Measurements from ENCODE around the gene PDLIM7.
A peak's percentile ranks its signal among the peaks of the same experiment; 100 is the strongest.

Gene PDLIM7

GRCh38 chr5:177496727-177497291 is 595 bp downstream of the PDLIM7 start:
- H2BK120ac ChIP-seq (ENCODE audit: low read depth, low read length): peak overlapping the region; percentile 24
- H3K18ac ChIP-seq (ENCODE audit: low read length): peak overlapping the region; percentile 94
- H3K9ac ChIP-seq (ENCODE audit: low read length): peak overlapping the region; percentile 97
- H2AK5ac ChIP-seq (ENCODE audit: low read length): peak overlapping the region; percentile 64
- H3K4me2 ChIP-seq (ENCODE audit: low read length): peak overlapping the region; percentile 79
- no peak overlapping the region for H2BK15ac ChIP-seq (replicated peaks; ENCODE audit: low read depth)
- H3K4me3 ChIP-seq (ENCODE audit: low read length): peak overlapping the region; percentile 63
- no peaks in the 10 kb centered on the region for H3K36me3 ChIP-seq (ENCODE audit: control insufficient read depth, insufficient read depth, low read length)
- peaks cover 2% of the 10 kb centered on the region for H3K79me1 ChIP-seq (ENCODE audit: low read length)
- peak; percentile 97 for DNase-seq
- H3K27me3 ChIP-seq (ENCODE audit: insufficient read depth, low read length, poor library complexity): no peaks in the 10 kb centered on the region
- peak overlapping the region; percentile 85 for H3K4ac ChIP-seq (ENCODE audit: low read depth, low read length)
- peak overlapping the region; percentile 98 for H2BK5ac ChIP-seq (ENCODE audit: low read length)
- H4K8ac ChIP-seq (ENCODE audit: low read depth, low read length): peak overlapping the region; percentile 44
- peak overlapping the region; percentile 7 for H3K23ac ChIP-seq (ENCODE audit: low read length)
- peaks cover 11% of the 10 kb centered on the region for H3K4me1 ChIP-seq (ENCODE audit: control insufficient read depth, low read depth, low read length)
- peak overlapping the region; percentile 95 for H3K27ac ChIP-seq (ENCODE audit: low read depth, low read length)
- no CpG with 5 or more reads among the region's 29 CpGs for WGBS (ENCODE audit: extremely low coverage, insufficient coverage, low lambda C conversion rate)
- no peak overlapping the region for H4K5ac ChIP-seq (ENCODE audit: low read length)
- H3K79me2 ChIP-seq (ENCODE audit: control insufficient read depth, insufficient read depth, low read length): peaks cover 2% of the 10 kb centered on the region
- peak overlapping the region; percentile 99 for H3K56ac ChIP-seq (ENCODE audit: low read length)

DNA sequence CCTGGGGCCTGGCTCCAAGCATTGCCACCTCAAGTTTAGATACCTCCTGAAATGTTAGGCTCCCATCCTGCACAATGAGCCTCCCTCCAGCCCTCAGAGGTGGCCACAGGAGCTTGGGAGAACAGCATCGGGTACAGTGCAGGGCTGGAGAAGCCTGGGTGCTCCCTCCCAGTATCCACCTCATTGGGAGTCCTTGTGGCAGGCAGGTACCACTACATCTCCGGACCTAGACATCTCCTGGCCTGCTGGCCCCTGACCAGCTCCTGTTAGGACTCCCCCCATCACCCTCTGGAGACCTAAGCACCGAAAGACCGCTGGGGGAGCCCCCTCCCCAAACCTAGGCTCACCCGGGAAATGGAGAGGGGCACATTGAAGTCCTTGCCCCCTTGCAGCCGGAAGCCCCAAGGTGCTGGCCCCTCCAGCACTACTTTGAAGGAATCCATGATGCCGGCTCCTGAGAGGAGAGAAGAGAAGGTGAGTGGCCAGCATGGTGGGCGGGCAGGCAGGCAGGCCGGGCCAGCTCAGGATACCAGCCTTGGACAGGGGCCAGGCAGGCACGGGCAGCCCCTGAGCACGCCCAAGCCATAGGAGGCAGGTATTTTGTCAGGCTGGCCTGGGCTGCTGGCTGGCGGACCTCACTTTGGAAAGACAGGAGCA is 1.2 kb downstream of the PDLIM7 start:
- Histone ChIP-seq H3K4me3 (ENCODE audit: low read length) (peak overlapping the region; percentile 63), H3K4me1 (ENCODE audit: control insufficient read depth, low read depth, low read length) (peaks cover 11% of the 10 kb centered on the region), H2BK15ac (replicated peaks; ENCODE audit: low read depth) (no peak overlapping the region), H3K4me2 (ENCODE audit: low read length) (peak overlapping the region; percentile 79), H3K79me1 (ENCODE audit: low read length) (peaks cover 2% of the 10 kb centered on the region), H3K4ac (ENCODE audit: low read depth, low read length) (peak overlapping the region; percentile 56), H3K27me3 (ENCODE audit: insufficient read depth, low read length, poor library complexity) (no peaks in the 10 kb centered on the region), H3K18ac (ENCODE audit: low read length) (peak overlapping the region; percentile 78), H3K79me2 (ENCODE audit: control insufficient read depth, insufficient read depth, low read length) (peaks cover 2% of the 10 kb centered on the region), H3K9ac (ENCODE audit: low read length) (peak overlapping the region; percentile 97), H3K36me3 (ENCODE audit: control insufficient read depth, insufficient read depth, low read length) (no peaks in the 10 kb centered on the region), H4K5ac (ENCODE audit: low read length) (no peak overlapping the region), H2AK5ac (ENCODE audit: low read length) (peak overlapping the region; percentile 64), H3K27ac (ENCODE audit: low read depth, low read length) (peak overlapping the region; percentile 95), H2BK120ac (ENCODE audit: low read depth, low read length) (peak overlapping the region; percentile 16), H2BK5ac (ENCODE audit: low read length) (peak overlapping the region; percentile 98), H3K23ac (ENCODE audit: low read length) (peak overlapping the region; percentile 7), H3K56ac (ENCODE audit: low read length) (peak overlapping the region; percentile 99), H4K8ac (ENCODE audit: low read depth, low read length) (no peak overlapping the region)
- no CpG with 5 or more reads among the region's 12 CpGs for WGBS (ENCODE audit: extremely low coverage, insufficient coverage, low lambda C conversion rate)
- peak; percentile 89 for DNase-seq

DNA sequence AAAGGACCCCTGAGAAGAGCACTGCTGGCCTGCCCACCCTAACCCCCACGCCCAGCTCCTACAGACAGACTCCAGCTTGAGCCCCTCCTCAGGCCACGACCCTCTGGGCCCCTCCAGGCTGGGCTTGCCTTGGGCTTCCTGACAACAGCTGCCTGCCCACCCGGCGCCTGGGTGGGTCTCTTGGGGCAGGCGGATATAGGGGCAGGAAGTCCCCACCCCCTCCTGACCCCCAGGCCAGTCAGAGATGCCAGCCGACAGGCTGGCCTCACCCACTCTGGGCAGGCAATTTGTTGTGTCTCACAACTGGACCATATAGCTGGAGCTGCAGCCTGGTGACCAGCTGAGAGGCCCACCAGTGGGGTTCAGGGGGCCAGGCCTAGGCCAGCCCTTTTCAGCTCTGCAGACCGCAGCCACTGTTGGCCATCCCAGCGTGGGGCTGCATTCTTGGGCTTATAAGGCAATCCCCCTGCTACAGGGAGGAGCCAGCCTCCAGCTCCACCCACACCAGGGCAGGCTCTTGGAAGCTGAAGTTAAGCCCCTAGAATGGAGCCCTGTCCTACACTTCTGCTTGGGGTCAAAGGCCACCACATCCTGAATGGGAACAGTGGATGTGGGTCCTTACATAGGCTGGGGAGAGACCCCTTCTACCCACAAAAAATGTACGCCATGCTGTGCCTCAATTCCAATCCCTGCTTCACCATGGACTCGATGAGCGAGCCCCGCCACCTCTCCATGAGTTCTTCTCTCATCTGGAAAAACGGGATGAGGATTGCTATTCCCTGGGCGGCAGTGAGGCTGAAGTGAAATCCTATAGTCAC is 2.0 kb downstream of the PDLIM7 start:
- WGBS (ENCODE audit: extremely low coverage, insufficient coverage, low lambda C conversion rate): no CpG with 5 or more reads among the region's 14 CpGs
- Histone ChIP-seq H3K4me2 (ENCODE audit: low read length) (peak overlapping the region; percentile 79), H3K23ac (ENCODE audit: low read length) (no peak overlapping the region), H3K4me3 (ENCODE audit: low read length) (no peak overlapping the region), H3K4ac (ENCODE audit: low read depth, low read length) (peak overlapping the region; percentile 56), H2BK120ac (ENCODE audit: low read depth, low read length) (no peak overlapping the region), H4K5ac (ENCODE audit: low read length) (no peak overlapping the region), H3K36me3 (ENCODE audit: control insufficient read depth, insufficient read depth, low read length) (no peaks in the 10 kb centered on the region), H3K79me1 (ENCODE audit: low read length) (peaks cover 3% of the 10 kb centered on the region), H3K9ac (ENCODE audit: low read length) (peak overlapping the region; percentile 97), H2BK5ac (ENCODE audit: low read length) (peak overlapping the region; percentile 79), H3K18ac (ENCODE audit: low read length) (peak overlapping the region; percentile 41), H2AK5ac (ENCODE audit: low read length) (no peak overlapping the region), H3K27ac (ENCODE audit: low read depth, low read length) (peak overlapping the region; percentile 95), H3K4me1 (ENCODE audit: control insufficient read depth, low read depth, low read length) (peaks cover 11% of the 10 kb centered on the region), H4K8ac (ENCODE audit: low read depth, low read length) (no peak overlapping the region), H3K27me3 (ENCODE audit: insufficient read depth, low read length, poor library complexity) (no peaks in the 10 kb centered on the region), H3K56ac (ENCODE audit: low read length) (peak overlapping the region; percentile 99), H2BK15ac (replicated peaks; ENCODE audit: low read depth) (no peak overlapping the region), H3K79me2 (ENCODE audit: control insufficient read depth, insufficient read depth, low read length) (peaks cover 2% of the 10 kb centered on the region)
- peak; percentile 96 for DNase-seq

DNA sequence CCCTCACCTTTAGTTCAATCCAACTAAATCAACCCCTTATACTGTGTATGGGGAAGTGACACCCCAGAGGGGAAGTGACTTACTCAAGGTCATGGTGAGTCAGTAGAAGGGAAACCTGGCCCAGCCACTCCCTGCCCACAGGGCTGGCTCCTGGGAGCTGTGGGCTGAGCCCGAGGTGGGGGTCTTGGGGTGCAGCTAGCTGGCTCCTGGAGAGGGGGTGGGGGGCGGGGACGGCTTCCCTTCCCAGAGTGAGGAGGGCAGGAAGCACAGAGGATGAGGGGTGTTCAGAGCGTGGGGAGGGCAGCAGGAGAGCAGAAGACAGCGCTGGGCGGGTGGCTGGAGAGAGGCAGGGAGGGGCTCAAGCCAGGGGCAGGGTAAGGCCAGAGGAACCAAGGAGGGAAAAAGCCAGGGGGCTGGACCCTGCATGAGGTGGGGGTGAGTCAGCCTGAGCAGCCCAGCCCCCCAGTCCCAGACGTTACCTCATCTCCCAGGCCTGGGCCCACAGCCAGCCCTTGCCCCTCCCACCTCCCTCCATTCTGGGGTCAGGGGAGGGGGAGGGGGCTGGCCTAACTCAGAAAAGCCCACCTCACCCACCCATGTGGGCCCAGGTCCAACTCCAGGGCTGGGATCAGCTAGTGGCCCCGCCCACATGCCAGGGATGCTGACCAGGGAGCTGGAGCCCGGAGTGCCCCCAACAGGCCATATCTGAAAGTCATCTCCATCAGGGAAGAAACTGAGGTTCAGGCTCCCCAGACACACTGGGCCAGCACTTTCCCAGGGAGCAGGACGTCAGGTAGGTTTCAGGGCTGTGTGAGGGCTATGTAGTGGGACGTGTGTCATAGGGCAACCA is 2.8 kb downstream of the PDLIM7 start:
- Histone ChIP-seq H4K5ac (ENCODE audit: low read length) (no peak overlapping the region), H3K79me1 (ENCODE audit: low read length) (peaks cover 7% of the 10 kb centered on the region), H3K4me3 (ENCODE audit: low read length) (no peak overlapping the region), H3K4me2 (ENCODE audit: low read length) (no peak overlapping the region), H2BK5ac (ENCODE audit: low read length) (peak overlapping the region; percentile 79), H2AK5ac (ENCODE audit: low read length) (no peak overlapping the region), H3K27me3 (ENCODE audit: insufficient read depth, low read length, poor library complexity) (no peaks in the 10 kb centered on the region), H3K18ac (ENCODE audit: low read length) (peak overlapping the region; percentile 41), H3K36me3 (ENCODE audit: control insufficient read depth, insufficient read depth, low read length) (peaks cover 5% of the 10 kb centered on the region), H3K9ac (ENCODE audit: low read length) (peak overlapping the region; percentile 64), H3K56ac (ENCODE audit: low read length) (peak overlapping the region; percentile 59), H2BK120ac (ENCODE audit: low read depth, low read length) (no peak overlapping the region), H3K4me1 (ENCODE audit: control insufficient read depth, low read depth, low read length) (peaks cover 11% of the 10 kb centered on the region), H2BK15ac (replicated peaks; ENCODE audit: low read depth) (no peak overlapping the region), H4K8ac (ENCODE audit: low read depth, low read length) (no peak overlapping the region), H3K27ac (ENCODE audit: low read depth, low read length) (peak overlapping the region; percentile 94), H3K4ac (ENCODE audit: low read depth, low read length) (peak overlapping the region; percentile 64), H3K79me2 (ENCODE audit: control insufficient read depth, insufficient read depth, low read length) (peaks cover 2% of the 10 kb centered on the region), H3K23ac (ENCODE audit: low read length) (no peak overlapping the region)
- peak; percentile 97 for DNase-seq
- no CpG with 5 or more reads among the region's 11 CpGs for WGBS (ENCODE audit: extremely low coverage, insufficient coverage, low lambda C conversion rate)

DNA sequence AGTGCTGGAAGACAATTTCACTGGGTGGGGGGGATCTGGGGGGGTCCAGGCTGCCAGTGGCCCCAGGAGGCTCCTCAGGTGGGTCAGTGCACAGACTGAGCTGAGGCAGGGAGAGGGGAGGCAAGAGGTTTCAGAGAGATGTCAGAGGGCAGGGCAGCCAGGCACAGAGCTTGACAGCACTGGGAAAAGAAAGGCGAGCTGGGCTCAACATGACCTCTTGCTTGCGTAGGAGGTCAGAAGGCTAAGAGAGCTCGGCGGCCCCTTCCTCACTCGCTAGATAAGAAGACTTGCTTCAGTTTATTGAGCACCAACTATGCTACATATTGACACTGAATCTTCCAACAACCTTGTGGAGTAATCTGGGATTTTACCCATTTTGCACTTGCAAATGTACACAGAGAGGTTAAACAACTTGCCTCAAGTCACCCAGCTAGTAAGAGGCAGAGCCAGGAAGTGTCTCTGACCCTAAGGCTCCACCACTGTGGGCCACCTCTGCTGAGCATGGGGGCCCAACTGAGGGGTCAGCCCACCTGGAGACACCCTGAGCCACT is 3.5 kb downstream of the PDLIM7 start:
- Histone ChIP-seq H3K23ac (ENCODE audit: low read length) (no peak overlapping the region), H3K27ac (ENCODE audit: low read depth, low read length) (peak overlapping the region; percentile 55), H3K27me3 (ENCODE audit: insufficient read depth, low read length, poor library complexity) (no peaks in the 10 kb centered on the region), H3K4me2 (ENCODE audit: low read length) (no peak overlapping the region), H3K79me2 (ENCODE audit: control insufficient read depth, insufficient read depth, low read length) (peaks cover 2% of the 10 kb centered on the region), H4K8ac (ENCODE audit: low read depth, low read length) (no peak overlapping the region), H2AK5ac (ENCODE audit: low read length) (no peak overlapping the region), H3K9ac (ENCODE audit: low read length) (peak overlapping the region; percentile 39), H3K79me1 (ENCODE audit: low read length) (peaks cover 7% of the 10 kb centered on the region), H2BK5ac (ENCODE audit: low read length) (peak overlapping the region; percentile 17), H4K5ac (ENCODE audit: low read length) (no peak overlapping the region), H2BK15ac (replicated peaks; ENCODE audit: low read depth) (no peak overlapping the region), H2BK120ac (ENCODE audit: low read depth, low read length) (no peak overlapping the region), H3K56ac (ENCODE audit: low read length) (peak overlapping the region; percentile 59), H3K4ac (ENCODE audit: low read depth, low read length) (peak overlapping the region; percentile 64), H3K4me1 (ENCODE audit: control insufficient read depth, low read depth, low read length) (peaks cover 11% of the 10 kb centered on the region), H3K4me3 (ENCODE audit: low read length) (no peak overlapping the region), H3K18ac (ENCODE audit: low read length) (peak overlapping the region; percentile 34), H3K36me3 (ENCODE audit: control insufficient read depth, insufficient read depth, low read length) (peaks cover 6% of the 10 kb centered on the region)
- DNase-seq: no peak
- WGBS (ENCODE audit: extremely low coverage, insufficient coverage, low lambda C conversion rate): no CpG with 5 or more reads among the region's 5 CpGs
